HG03025 (cell line): Measurements from ENCODE around the gene ARHGEF3.

Source experiments
- ATAC-seq: cut with Tn5 transposase; IDR thresholded peaks from one replicate; pipeline ENCODE4 v1.9.1; 2021; ENCODE audit warnings: mild to moderate bottlenecking, moderate library complexity; ENCODE audit not compliant: unreplicated experiment, low FRiP score

Gene ARHGEF3

DNA sequence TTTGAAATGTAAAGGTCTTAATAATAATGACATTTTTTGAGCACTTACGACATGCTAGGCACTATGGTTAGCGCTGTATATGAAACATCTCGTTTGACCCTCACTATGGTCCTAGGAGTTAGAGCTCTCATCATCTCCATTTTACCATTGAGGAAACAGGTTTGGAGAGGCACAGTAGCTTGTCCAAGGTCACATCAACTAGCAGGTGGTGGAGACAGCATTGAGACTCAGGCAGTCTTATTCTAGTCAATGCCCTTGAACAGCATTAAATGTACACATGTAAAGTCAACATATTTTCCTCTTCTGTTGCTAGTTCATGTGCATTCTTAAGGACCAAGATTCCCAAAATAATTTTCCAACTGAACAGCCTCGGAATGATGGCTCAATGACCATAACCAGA lies 4.8 kb downstream of the ARHGEF3 start:
- ATAC-seq: no peak

DNA sequence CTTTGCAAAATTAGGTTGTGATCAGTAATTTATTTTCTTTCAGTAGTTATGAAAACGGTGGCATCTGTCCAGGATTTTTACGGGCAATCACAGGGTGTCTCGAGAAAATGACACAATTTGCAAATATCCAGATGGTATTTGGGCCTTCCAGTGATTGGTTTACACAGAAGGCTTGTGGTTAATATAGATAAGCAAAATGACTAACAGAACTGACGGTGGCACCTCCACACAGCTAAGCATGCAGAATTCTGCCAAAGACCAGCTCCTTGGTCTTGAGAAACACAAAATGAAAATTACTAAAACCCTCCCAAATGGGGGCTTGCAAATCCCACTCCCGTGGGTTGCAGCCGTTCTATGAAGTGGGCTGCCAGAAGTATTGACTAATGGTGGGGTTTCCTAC lies 5.5 kb downstream of the ARHGEF3 start:
- ATAC-seq: no peak

DNA sequence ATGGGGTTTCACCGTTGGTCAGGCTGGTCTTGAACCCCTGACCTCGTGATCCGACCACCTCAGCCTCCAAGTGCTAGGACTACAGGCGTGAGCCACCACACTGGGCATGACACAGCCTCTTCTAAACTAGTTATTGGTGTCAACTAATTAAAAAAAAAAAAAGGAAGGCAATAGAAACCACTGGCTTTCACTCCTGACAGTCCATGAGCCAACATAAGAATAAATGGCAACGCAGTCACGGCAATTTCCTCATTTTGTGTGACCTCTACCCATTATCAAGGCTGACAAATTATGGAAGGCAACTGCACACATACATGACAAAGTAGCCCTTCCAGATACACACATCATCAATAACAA lies 5.9 kb downstream of the ARHGEF3 start:
- ATAC-seq: no peak

DNA sequence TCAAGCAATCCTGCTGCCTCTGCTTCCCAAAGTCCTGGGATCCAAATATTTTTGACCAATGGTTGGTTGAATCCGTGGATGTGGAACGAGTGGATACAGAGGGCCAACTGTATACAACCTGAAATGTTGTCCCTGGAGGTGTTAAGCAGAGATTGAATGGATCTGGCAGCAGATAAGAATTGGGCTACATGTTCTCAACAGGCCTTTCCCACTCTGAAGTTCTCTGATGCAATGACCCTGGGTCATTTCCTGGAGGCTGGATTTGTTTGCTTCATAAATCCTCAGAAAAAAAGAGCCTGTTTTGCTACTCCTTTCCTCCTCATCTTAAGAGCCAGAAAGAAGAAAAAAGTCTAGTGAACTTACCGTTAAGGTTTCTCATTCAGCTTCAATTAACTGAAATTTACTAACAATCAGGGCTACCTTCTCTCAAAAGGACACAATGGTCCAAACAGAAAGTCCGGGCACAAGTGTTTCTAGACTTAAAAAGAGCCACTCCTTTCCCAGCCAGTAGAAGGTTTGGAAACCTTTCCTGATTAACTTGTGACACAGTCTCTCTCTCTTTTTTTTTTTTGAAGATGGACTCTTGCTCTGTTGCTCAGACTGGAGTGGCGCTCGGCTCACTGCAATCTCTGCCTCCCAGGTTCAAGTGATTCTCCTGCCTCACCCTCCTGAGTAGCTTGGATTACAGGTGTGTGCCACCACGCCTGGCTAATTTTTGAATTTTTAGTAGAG lies 6.5 kb downstream of the ARHGEF3 start:
- no peak for ATAC-seq

DNA sequence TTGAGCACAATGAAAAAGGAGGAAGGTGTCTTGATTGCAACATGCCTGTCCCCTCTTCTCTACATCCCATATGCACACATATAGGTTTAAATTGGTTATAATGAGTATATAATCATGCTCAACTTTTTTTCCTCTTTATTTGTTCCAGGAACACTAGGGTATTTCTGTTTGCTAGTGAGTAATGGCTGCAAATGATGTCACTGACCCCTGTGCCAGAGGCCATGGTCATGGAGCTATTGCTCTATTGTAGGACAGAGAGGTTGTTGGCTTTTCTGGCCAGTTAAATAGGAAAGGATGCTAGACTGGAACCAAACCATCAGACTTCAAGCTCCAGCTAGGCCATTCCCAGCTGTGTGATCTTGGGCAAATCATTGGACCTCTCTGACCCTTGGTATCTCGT lies 9.6 kb downstream of the ARHGEF3 start:
- ATAC-seq: no peak

DNA sequence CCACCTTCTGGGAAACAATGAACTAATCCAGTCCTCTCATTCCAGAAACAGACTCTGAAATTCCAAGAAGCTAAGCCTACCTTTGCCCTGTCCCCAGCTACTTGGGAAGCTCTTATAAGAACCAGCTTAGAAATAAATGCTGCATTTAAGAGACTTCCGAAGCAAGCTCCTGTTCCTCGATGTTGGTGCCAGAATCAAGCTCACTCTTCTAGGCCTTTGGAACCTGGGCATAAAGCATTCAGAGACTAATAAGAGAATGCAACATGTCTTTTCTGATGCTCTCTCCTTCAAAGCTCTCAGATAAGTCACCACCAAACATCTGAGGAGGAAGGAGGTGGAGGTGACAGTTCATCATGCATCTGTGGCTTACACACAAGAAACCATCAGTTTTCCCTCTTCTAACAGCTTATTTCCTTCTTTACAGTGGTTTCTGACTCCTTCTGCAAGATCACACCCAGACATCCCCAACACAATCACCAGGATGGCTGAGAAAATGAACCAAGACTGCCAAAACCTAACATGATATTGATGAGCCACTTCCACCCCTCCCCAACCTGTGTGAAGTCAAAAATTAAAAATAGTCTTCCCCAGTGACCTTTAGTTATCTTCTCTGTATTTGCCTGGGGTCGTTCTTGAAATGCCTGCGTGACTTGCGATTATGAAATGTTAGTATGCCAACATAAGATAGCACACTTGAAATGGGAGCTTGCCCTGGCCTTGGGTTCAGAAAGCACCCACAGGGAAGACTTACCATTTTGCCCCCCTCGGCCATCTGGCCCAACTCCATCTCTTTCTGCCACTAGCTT lies 11.5 kb downstream of the ARHGEF3 start:
- ATAC-seq: no peak

DNA sequence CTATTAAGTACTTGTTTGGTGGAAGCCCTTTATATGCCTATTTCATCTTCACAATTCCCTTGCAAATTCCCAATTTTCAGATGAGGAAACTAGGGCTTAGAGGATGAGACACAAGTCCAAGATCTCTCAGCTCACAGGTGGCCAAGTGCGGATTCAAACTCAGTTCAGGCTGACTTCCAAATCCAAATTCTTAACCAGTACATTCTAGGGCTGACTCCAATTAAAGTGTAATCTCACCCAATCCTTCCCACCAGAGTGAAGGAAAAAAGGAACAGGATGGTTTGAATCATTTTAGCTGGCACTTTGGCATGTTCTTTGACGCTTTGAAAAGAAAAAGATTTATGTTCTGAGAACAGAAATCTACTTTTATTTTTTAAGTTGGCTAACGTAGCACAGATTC lies 12.7 kb downstream of the ARHGEF3 start:
- ATAC-seq: no peak

DNA sequence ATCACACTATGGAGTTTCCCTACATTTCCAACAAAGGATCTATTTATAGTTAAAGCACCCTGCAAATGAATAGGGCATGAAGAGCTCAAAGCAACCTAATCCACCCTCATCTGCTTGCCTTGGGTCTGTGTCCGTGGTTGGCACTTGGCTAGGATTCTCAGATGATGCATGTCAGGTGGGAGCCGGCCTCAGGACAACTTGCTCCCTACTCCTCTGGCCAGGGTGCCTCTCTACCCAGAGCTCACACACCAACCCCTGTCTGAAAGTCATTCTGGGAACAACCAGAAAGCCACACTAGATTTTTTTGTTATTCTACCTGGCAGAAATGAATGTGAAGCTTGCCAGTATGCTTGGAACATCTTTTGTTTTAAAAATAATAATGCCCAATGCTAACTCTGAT lies 13.2 kb downstream of the ARHGEF3 start:
- ATAC-seq: no peak

DNA sequence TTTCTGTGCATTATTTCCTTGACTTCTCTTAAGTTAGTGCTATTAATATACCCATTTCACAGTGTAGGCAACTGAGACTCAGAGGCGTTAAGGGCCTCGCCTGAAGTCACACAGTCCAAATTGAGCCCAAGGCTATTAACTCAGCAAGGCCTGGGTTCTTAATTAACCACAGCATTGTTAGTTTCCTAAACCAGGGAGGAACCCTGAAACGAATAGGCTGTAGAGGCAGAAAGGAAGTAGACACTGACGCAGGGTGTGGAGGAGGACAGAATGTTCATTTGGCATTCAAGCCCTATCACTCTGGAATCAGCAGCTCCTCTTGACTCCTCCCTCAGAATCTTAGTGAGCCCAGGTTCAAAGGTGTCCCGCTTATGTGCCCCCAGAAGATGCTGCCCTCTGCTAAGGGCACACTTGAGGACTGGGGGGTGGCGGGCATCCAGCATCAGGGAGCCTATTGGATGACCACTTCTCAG lies 13.9 kb downstream of the ARHGEF3 start:
- no peak for ATAC-seq

DNA sequence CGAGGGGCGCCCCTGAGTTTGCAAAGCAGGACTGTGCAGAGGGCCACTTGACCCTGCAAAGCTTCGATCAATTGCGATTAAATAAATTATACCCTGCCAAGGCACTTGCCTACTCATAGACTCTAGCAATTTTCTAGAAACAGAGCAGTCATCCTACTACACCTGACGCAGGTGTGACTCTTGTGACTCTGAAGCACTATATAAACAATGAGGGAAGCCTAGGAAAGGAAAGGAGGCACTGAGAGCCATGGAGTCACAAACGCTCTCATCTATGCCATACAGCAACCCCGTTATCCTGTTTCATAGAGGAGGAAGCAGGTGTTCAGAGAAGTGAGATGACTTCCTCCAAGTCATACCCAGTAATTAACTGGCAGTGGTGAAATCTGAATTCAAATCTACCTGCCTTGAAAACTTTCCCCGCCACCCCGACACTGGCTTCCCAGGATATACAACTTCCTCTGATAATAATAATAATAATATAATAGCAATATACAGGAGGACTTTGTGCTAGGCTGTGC lies 14.4 kb downstream of the ARHGEF3 start:
- ATAC-seq: no peak

DNA sequence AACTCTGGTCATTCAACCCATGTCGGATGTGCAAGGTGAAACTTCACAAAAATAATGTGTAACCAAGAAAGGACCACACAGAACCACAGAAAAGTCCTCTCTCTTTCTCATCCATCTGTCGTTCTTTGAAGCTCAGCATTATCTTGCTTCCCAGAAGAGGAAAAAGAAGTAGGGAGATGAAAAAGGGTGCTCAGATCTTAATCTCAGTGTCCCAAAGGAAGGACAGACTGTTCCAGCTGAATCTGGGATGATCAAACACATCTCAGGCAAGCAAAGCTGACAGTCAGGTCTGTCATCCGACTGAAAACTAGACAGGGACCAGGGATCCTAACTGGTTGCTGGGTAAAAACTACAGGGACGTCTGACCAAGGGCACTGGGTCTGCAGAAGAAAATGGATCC lies 16.2 kb downstream of the ARHGEF3 start:
- no peak for ATAC-seq

DNA sequence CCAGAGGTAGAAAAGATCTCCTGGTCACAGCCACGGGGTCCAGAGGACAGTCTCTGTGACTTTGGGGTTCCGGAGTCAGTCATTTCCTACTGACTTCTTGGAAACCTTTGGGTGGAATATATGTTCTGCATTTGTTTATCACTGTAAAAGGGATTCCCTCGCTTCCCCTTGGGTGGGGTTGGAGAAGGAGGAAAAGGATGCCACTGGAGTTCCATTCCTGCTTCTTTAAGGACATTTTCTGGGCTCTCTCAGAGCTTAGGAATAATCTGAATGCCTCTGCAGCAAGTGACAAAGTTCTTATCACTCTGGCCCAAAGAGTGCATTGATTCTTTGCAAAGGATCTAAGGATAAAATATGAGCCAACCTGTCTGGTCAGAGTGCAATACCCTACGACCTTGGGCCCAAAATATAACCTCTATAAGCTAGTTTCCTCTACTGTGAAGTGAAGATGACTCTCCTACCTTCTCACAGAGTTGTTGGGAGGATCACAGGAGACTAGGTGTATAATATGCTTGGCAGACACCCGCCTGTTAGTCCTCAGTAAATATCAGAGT lies 17.2 kb downstream of the ARHGEF3 start:
- no peak for ATAC-seq

DNA sequence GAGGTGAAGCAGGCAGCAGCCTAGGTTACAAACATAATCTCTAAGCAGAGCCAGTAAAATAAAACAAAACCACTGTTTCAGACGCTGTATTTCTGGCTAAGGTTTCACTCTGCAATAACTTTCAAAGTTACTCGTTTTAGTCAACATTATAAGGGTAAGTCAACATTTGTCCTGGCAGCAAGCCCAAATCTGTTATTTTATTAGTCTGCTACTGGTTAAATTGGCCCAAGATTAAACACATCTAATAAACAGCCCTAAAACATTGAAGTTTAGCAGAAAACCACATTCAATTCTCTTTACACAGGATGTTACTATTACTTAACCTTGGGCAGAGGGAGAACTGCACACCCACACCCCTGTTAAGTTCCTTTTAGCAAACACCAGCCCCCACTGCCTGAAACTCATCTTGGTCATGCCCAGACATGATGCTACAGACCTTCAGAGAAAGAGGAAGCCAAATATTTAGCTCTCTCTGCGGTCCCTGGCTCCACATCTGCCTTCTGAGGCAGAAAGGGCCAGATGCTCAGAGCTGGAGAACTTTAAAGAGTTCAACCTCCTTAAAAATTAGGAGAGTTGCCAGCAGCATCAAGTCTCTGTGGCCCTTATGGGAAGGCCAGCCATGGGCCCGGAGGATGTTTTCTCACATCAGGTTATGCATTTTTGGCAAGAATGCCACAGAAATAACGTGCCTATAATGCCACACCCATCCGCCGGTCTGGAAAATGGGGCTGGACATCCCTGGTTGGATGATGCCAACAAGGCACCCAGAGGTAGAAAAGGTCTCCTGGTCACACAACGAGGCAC lies 17.9 kb downstream of the ARHGEF3 start:
- ATAC-seq: peak; percentile 96

DNA sequence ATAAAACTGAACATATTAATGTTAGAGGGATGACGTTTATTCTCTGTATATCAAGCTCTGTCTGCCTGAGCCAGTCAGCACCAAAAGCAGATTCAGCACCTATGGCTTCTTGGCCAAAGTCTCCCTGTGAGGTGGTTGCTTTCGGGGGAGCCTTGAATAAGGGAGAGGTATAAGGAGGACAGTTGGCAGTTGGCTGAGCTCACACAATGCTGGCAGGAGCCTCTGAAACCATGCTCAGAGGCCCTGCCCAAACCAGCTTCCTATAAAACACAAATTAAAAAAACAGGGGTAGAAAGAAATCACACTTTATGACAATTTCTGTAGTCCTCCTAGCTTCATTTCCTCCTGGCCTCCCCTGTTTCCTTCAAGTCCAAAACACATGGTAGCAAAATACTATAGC lies 18.8 kb downstream of the ARHGEF3 start:
- ATAC-seq: no peak

DNA sequence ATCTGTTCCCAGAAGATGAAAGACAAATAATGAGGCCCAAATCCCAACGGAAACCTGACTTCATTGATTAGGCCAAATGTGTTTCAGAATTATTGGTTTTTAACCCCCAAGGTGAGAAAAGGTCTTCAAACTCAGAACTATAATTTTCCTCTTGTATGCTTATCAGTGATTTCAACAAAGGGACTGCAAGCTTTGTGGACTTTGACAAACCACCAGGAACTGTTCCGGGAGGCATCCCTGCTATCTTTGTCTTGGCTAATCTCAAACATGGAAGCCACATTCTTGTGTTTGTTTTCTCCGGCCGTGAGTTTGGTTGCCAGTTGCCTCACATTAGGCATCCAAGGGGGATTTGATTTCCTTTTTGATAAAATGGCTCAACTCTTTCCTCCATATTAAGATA lies 19.5 kb downstream of the ARHGEF3 start:
- no peak for ATAC-seq

DNA sequence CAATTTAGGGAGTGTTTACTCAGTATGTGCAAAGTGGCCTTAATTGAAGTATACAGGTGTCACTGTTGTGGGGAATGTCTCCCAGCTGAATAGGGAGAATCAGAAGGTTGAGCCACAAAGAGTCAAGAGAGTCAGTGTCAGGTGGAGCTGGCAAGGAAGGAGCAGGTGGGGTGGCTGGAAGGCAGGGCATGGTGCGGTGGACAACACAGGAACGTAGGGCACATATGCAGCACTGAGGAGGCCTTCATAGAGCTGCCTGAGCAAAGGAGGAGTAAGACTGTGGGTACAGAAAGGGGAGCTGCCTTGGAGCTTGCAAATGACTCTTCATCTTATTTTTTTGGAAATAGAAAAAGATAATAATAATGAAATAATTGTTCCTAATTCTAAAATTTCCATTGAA lies 20.0 kb downstream of the ARHGEF3 start:
- no peak for ATAC-seq

DNA sequence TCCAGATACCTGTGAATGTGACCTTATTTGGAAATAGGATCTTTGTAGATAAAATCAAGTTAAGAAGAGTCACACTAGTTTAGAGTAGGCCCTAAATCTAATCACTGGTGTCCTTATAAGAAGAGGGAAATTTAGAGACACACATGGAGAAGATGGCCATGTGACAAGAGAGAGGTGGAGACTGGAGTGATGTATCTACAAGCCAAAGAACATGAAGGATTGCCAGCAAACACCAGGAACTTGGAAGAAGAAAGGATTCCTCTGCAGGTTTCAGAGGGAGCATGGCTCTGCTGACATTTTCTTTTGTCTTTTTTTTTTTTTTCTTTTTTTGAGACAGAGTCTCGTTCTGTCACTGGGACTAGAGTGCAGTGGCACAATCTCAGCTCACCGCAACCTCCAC lies 20.8 kb downstream of the ARHGEF3 start:
- no peak for ATAC-seq

DNA sequence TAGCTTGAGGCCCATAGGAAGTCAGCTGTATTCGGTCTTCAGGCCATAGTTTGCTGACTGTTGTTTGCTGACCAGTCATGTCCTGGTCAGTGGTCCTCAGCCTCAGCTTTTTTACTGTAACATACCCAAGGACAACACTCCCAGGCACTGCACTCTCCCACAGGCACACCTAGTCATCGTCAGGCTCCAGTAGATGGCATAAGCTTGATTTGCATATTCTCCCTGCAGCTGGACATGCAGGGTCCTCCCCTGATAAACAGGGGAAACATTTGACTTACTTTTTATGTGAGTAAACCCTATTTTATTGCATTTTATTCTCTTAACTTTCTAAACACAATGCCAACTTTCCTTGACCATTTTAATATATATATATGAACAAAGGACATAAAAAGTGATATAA lies 22.9 kb downstream of the ARHGEF3 start:
- no peak for ATAC-seq

DNA sequence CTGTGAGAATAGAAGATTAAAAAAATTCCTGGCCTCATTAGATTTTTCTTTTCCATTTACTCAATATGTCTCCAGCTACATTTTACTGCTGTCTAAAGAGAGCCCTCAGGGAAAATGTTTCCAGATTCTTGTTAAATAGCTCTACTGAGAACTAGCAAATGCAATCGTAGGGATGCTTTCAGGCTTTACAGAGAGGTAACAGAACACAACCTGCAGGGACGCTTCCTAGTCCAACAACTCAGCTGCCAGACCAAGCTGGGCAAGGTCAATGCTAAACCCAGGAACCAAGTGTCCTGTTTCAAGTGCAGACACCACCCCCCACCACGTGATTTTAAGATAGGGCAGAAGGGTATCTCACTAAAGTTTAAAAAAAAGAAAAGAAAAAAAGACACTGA lies 25.2 kb downstream of the ARHGEF3 start:
- no peak for ATAC-seq

DNA sequence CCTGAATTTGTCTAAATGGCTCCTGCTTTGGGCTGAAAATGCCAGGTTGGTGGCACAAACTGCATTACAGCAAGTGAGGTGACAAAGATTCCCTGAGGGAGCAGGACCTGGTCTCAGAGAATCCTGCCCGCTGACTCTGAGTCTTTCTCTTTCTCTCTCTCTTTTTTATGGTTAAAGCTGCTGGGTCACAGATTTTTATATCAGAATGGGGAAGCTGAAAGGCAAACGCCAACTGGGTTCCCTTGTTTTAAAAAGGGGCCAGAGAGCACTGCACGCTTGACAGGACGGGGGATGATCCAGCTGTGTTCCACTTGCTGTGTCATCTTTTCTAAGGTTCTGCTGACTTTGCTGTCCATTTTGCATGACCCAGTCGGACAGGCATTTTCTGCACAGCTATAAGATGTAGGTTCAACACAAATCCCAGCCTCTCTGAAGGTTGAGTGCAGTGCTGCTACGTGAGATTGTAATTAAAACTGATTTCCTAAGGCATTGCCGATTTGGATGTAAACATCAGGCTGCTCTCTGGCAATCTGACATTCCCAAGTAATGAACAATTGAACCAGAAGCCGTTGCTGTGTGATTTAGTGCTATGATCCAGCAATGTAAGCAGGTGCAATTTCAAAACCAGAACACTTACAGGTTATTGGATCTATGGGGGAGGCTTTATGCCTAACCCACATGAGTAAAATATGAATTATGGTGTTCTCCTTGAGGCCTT lies 25.8 kb downstream of the ARHGEF3 start:
- ATAC-seq: no peak
